HCT116 (cell line): ENCODE data around the gene COL16A1. TPM values are rescaled to one million over a fixed set of nuclear protein-coding genes. Genes with fewer than 3 reads are reported as not detected.

Experiments
- ATAC-seq: fragments of 200-7000 bp; cut with Tn5 transposase; 2 replicates; pipeline ENCODE4 v1.9.1; 2020; ENCODE audit warnings: mild to moderate bottlenecking, moderate library complexity
- BruUV-seq: library from RNA; stranded (reverse); fragments of 400-500 nt; replicated peaks from 2 replicates; lab custom pipeline; 2021; lab: Mats Ljungman, UMichigan
- CTCF ChIA-PET: fragments of 300-600 bp; sonication (Branson Sonifier 250); formaldehyde crosslinking; loops from one replicate; lab custom pipeline; 2021; ENCODE audit warnings: antibody characterized with exemption; lab: Charles Lee
- POLR2A ChIA-PET: fragments of 300-600, 350-600 bp; sonication (Branson Sonifier 250); formaldehyde crosslinking; loops from one replicate; lab custom pipeline; 2021; ENCODE audit warnings: antibody characterized with exemption; lab: Charles Lee
- RAD21 ChIA-PET, 2 experiments: fragments of 300-600 bp; sonication (Branson Sonifier 250); formaldehyde crosslinking; loops; one replicate each; lab custom pipeline; 2023; ENCODE audit warnings: low total read pairs in 2 of 2; ENCODE audit not compliant: uncharacterized antibody in 2 of 2, unreplicated experiment in 2 of 2, low non-redundant PET in 1 of 2; lab: Charles Lee
- DNase-seq: peaks from one replicate; pipeline ENCODE4 v3.0.0-alpha.2; 2010; ENCODE audit warnings: low read depth, low spot score
- H2AFZ ChIP-seq: fragments of 200-600 bp; shearing (Covaris generic), sonication (generic); 2 replicates; pipeline ENCODE4 v1.6.1; 2017; ENCODE audit warnings: low read depth, mixed run types, mixed read lengths, antibody characterized with exemption, low read length; ENCODE audit not compliant: poor library complexity, severe bottlenecking
- H3K27ac ChIP-seq: 2 replicates; pipeline ENCODE4 v1.5.1; 2012; ENCODE audit warnings: low read depth, low read length
- H3K27me3 ChIP-seq: fragments of 200-600 bp; sonication (generic); 2 replicates; pipeline ENCODE4 v1.6.1; 2016; ENCODE audit warnings: mixed run types, low read length, mixed read lengths; ENCODE audit not compliant: insufficient read depth
- H3K36me3 ChIP-seq, 2 experiments: fragments of 200-500 bp in 1 of 2; fragments of 200-600 bp in 1 of 2; sonication (Bioruptor generic) in 1 of 2; sonication (generic) in 1 of 2; 2 replicates each; pipeline versions ENCODE4 v1.5.1 to v1.6.1; 2014 to 2016; ENCODE audit warnings: low read length in 2 of 2, inconsistent platforms in 1 of 2, mixed read lengths in 1 of 2, mixed run types in 1 of 2; ENCODE audit not compliant: insufficient read depth in 2 of 2, control insufficient read depth in 1 of 2
- H3K4me1 ChIP-seq, 2 experiments: fragments of 200-600 bp in 1 of 2; sonication (generic) in 1 of 2; 2 replicates each; pipeline versions ENCODE4 v1.5.1 to v1.6.1; 2012 to 2017; ENCODE audit warnings: low read length in 2 of 2, inconsistent platforms in 1 of 2, mild to moderate bottlenecking in 1 of 2, mixed read lengths in 1 of 2, mixed run types in 1 of 2, moderate library complexity in 1 of 2; ENCODE audit not compliant: insufficient read depth in 2 of 2, control insufficient read depth in 1 of 2
- H3K4me2 ChIP-seq: fragments of 200-600 bp; sonication (generic); 2 replicates; pipeline ENCODE4 v1.6.1; 2017; ENCODE audit warnings: mixed run types, low read length, mixed read lengths
- H3K4me3 ChIP-seq, 2 experiments: fragments of 200-600 bp in 1 of 2; sonication (generic) in 1 of 2; replicated peaks in 1 of 2; 2 replicates each; pipeline ENCODE4 v1.5.1; 2011 to 2016; ENCODE audit warnings: low read length in 2 of 2, control low read depth in 1 of 2, low read depth in 1 of 2, mild to moderate bottlenecking in 1 of 2, mixed read lengths in 1 of 2, mixed run types in 1 of 2
- H3K79me2 ChIP-seq: fragments of 200-600 bp; sonication (generic); 2 replicates; pipeline ENCODE4 v1.6.1; 2017; ENCODE audit warnings: mild to moderate bottlenecking, mixed run types, low read length, moderate library complexity, mixed read lengths; ENCODE audit not compliant: insufficient read depth
- H3K9ac ChIP-seq: fragments of 200-600 bp; sonication (generic); 2 replicates; pipeline ENCODE4 v1.6.1; 2016; ENCODE audit warnings: low read length, mixed read lengths
- H3K9me2 ChIP-seq: fragments of 200-600 bp; sonication (generic), shearing (Covaris generic); 2 replicates; pipeline ENCODE4 v1.6.1; 2017; ENCODE audit warnings: mixed run types, mild to moderate bottlenecking, moderate library complexity; ENCODE audit not compliant: insufficient read depth
- H3K9me3 ChIP-seq, 2 experiments: fragments of 200-500 bp in 1 of 2; fragments of 200-600 bp in 1 of 2; sonication (Bioruptor generic) in 1 of 2; sonication (generic) in 1 of 2; 2 replicates each; pipeline ENCODE4 v1.6.1; 2014 to 2017; ENCODE audit warnings: low read length in 2 of 2, mixed read lengths in 2 of 2, inconsistent platforms in 1 of 2, low read depth in 1 of 2, mild to moderate bottlenecking in 1 of 2, mixed run types in 1 of 2, moderate library complexity in 1 of 2; ENCODE audit not compliant: control insufficient read depth in 1 of 2, insufficient read depth in 1 of 2
- H4K20me1 ChIP-seq: fragments of 200-600 bp; sonication (generic), shearing (Covaris generic); 2 replicates; pipeline ENCODE4 v1.6.1; 2017; ENCODE audit warnings: mixed run types, mild to moderate bottlenecking, moderate library complexity; ENCODE audit not compliant: insufficient read depth
- intact Hi-C: fragments of 100-400 bp; cut with micrococcal nuclease; formaldehyde crosslinking; loops from 2 replicates; pipeline ENCODE4 v1.10.0; 2022
- total RNA-seq: library from RNA; stranded (reverse); gene quantifications from one replicate; pipeline ENCODE4 v1.2.1, GENCODE V29; 2021; ENCODE audit not compliant: unreplicated experiment
- TF ChIP-seq, protein P1 (sequence below): IDR thresholded peaks from 2 replicates; pipeline ENCODE4 v1.6.1; 2012
- TF ChIP-seq, protein P2 (sequence below), 3 experiments: fragments of 200-600 bp in 1 of 3; sonication (generic) in 1 of 3; IDR thresholded peaks in 2 of 3; conservative IDR thresholded peaks in 1 of 3; 2 replicates each; pipeline ENCODE4 v1.5.1; 2012 to 2017; ENCODE audit warnings: low read depth in 2 of 3, low read length in 2 of 3, antibody characterized with exemption in 1 of 3, borderline replicate concordance in 1 of 3, control low read depth in 1 of 3, mild to moderate bottlenecking in 1 of 3, mixed read lengths in 1 of 3, mixed run types in 1 of 3, moderate library complexity in 1 of 3; ENCODE audit not compliant: insufficient read depth in 1 of 3

Gene COL16A1
- total RNA-seq, 1 experiment from 2014 or later = 2.2 TPM

DNA sequence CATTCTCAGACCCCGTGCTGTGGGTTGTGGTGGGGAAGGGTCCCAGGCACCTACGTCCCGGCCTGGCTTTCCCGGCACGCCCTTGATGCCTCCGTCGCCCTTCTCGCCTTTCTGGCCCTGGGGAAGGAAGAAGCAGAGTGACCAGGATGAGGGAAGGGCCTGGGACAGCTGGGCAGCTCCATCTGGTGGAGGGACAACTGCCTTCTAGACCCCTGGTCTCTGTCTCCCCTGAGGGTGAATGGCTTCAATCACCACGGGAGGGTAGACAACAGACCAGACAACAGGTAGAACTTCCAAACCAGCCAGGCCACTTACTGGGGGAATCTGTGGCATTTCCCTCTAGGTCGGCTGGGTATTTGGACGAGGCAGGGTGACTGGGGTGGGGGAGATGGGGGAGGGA is 11.9 kb downstream of the COL16A1 start:
- Histone ChIP-seq H3K27ac (no peak overlapping the region), H3K4me3 (no peak overlapping the region)
- no peak for ATAC-seq
- TF ChIP-seq, protein P1, sequence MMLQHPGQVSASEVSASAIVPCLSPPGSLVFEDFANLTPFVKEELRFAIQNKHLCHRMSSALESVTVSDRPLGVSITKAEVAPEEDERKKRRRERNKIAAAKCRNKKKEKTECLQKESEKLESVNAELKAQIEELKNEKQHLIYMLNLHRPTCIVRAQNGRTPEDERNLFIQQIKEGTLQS = no peak
- TF ChIP-seq, protein P2, sequence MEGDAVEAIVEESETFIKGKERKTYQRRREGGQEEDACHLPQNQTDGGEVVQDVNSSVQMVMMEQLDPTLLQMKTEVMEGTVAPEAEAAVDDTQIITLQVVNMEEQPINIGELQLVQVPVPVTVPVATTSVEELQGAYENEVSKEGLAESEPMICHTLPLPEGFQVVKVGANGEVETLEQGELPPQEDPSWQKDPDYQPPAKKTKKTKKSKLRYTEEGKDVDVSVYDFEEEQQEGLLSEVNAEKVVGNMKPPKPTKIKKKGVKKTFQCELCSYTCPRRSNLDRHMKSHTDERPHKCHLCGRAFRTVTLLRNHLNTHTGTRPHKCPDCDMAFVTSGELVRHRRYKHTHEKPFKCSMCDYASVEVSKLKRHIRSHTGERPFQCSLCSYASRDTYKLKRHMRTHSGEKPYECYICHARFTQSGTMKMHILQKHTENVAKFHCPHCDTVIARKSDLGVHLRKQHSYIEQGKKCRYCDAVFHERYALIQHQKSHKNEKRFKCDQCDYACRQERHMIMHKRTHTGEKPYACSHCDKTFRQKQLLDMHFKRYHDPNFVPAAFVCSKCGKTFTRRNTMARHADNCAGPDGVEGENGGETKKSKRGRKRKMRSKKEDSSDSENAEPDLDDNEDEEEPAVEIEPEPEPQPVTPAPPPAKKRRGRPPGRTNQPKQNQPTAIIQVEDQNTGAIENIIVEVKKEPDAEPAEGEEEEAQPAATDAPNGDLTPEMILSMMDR (IDR thresholded peaks at IDR 0.05 in 2 of 3, conservative IDR thresholded peaks at IDR 0.05 in 1 of 3; ENCODE audit: borderline replicate concordance in 1 of 3, insufficient read depth in 1 of 3, low read depth in 2 of 3, low read length in 2 of 3) = 0 out of 6 replicates have a peak, but pooled peaks of 1 of the 3 experiments have one; percentile 3
- TF ChIP-seq, all 23 proteins: peak for 1
- Histone ChIP-seq H3K4me2 (no peak overlapping the region), H3K4me1 (peaks cover 12 to 42% of the 10 kb centered on the region in 2 experiments), H3K9ac (no peak overlapping the region), H3K79me2 (no peaks in the 10 kb centered on the region), H3K9me3 (no peaks in the 10 kb centered on the region), H3K9me2 (no peaks in the 10 kb centered on the region), H4K20me1 (no peaks in the 10 kb centered on the region), H3K27me3 (no peaks in the 10 kb centered on the region), H2AFZ (no peak overlapping the region), H3K36me3 (no peaks in the 10 kb centered on the region)
- intact Hi-C loops = no loop called here
- ChIA-PET CTCF (no interaction called here), POLR2A (no interaction called here), RAD21 (no interaction called here)
- no peak for DNase-seq
- BruUV-seq = no TSS peak

DNA sequence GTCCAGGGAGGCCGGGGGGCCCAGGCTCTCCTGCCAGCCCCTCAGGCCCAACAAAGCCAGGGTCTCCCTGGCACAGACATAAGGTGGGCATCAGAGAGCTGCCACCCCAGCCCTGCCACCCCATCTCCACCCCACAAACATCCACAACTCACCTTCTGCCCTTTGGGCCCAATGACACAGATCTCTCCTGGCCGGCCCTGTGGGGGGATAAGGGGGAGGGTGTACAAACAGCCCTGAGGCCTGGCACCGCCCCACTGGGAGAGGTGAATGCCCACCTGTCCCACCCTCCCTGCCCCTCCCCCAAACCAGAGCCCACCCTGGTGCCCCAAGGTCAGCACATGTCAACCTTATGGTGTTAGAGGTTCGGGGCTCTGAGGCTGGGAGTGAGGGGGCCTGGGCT is 12.4 kb downstream of the COL16A1 start:
- Histone ChIP-seq H3K27ac (no peak overlapping the region), H3K9ac (no peak overlapping the region), H3K4me3 (no peak overlapping the region), H3K79me2 (no peaks in the 10 kb centered on the region), H3K36me3 (no peaks in the 10 kb centered on the region), H3K4me2 (no peak overlapping the region), H2AFZ (no peak overlapping the region), H3K9me3 (no peaks in the 10 kb centered on the region), H4K20me1 (no peaks in the 10 kb centered on the region), H3K9me2 (no peaks in the 10 kb centered on the region), H3K4me1 (peaks cover 12 to 42% of the 10 kb centered on the region in 2 experiments), H3K27me3 (no peaks in the 10 kb centered on the region)
- TF ChIP-seq, protein P1 = no peak
- no peak for ATAC-seq
- ChIA-PET CTCF (no interaction called here), RAD21 (no interaction called here), POLR2A (no interaction called here)
- intact Hi-C loops = no loop called here
- no peak for DNase-seq
- no TSS peak for BruUV-seq
